Activated CD8-positive, alpha-beta memory T cell treated with anti-CD3 and anti-CD28 coated beads for 4 hours (primary cell): ENCODE measurements around the gene DCP1A.
A peak's percentile ranks its signal among the peaks of the same experiment; 100 is the strongest.
"Not testable (repeated sequence)": the region's sequence is repeated elsewhere in the genome, so short reads cannot be mapped to it uniquely, and the experiment has no call there.

ENCODE experiments used
- DNase-seq, 2 donors: peaks; one replicate each; pipeline ENCODE4 v3.0.0-alpha.2; 2020; ENCODE audit warnings: low read depth in 2 of 2

The DCP1A gene

GRCh38 chr3:53347261-53348064, at the start of gene DCP1A:
DCP1A (minus strand) TSS chr3:53347543; CDS start chr3:53347517, 26 bp downstream.
- DNase-seq = peak; percentile 88 to 90

- DNase-seq = no peak
Measured at GRCh38 chr3:53384465-53385423, 37.4 kb upstream of the DCP1A start.

- DNase-seq = no peak
Measured at GRCh38 chr3:53382106-53382505, 34.8 kb upstream of the DCP1A start.

GRCh38 chr3:53380306-53380705, 33.0 kb upstream of the DCP1A start:
- DNase-seq = no peak

- no peak for DNase-seq
Measured at GRCh38 chr3:53379898-53380297, 32.6 kb upstream of the DCP1A start.

GRCh38 chr3:53377794-53378193, 30.5 kb upstream of the DCP1A start:
- DNase-seq = no peak

- no peak for DNase-seq
Measured at GRCh38 chr3:53376679-53377078, 29.3 kb upstream of the DCP1A start.

- no peak for DNase-seq
Measured at GRCh38 chr3:53375019-53375418, 27.7 kb upstream of the DCP1A start.

- DNase-seq = not testable (repeated sequence)
Measured at GRCh38 chr3:53370719-53371118, 23.4 kb upstream of the DCP1A start.

GRCh38 chr3:53361852-53362251, 14.5 kb upstream of the DCP1A start:
- DNase-seq = no peak

- no peak for DNase-seq
Measured at GRCh38 chr3:53357458-53357857, 10.1 kb upstream of the DCP1A start.

- DNase-seq = no peak
Measured at GRCh38 chr3:53354945-53355498, 7.7 kb upstream of the DCP1A start.

- DNase-seq = no peak
Measured at GRCh38 chr3:53353202-53353601, 5.9 kb upstream of the DCP1A start.

- no peak for DNase-seq
Measured at GRCh38 chr3:53350652-53351051, 3.3 kb upstream of the DCP1A start.

- not testable (repeated sequence) for DNase-seq
Measured at GRCh38 chr3:53348118-53348517, 775 bp upstream of the DCP1A start.

- DNase-seq = no peak
Measured at GRCh38 chr3:53346922-53347260, 452 bp downstream of the DCP1A start.

GRCh38 chr3:53346514-53346913, 829 bp downstream of the DCP1A start:
- DNase-seq = no peak

GRCh38 chr3:53342353-53342752, 5.0 kb downstream of the DCP1A start:
- no peak for DNase-seq

GRCh38 chr3:53337167-53337940, 10.0 kb downstream of the DCP1A start:
- no peak for DNase-seq

- no peak for DNase-seq
Measured at GRCh38 chr3:53334742-53335141, 12.6 kb downstream of the DCP1A start.

GRCh38 chr3:53331871-53332270, 15.5 kb downstream of the DCP1A start:
- no peak for DNase-seq

- no peak for DNase-seq
Measured at GRCh38 chr3:53329897-53330296, 17.4 kb downstream of the DCP1A start.
